Endothelial cell (in vitro differentiated cells): ENCODE measurements around the gene TMC7. TPM values are rescaled to one million over a fixed set of nuclear protein-coding genes. Genes with fewer than 3 reads are reported as not detected.

ENCODE experiments used
- DNase-seq: peaks from one replicate; pipeline ENCODE4 v3.0.0; 2021; ENCODE audit warnings: low spot score
- H3K27ac Mint-ChIP-seq: one replicate; pipeline ENCODE4 v1.8.0; 2021; ENCODE audit warnings: mixed read lengths, inconsistent platforms; ENCODE audit not compliant: unreplicated experiment
- H3K27me3 Mint-ChIP-seq: one replicate; pipeline ENCODE4 v1.8.0; 2021; ENCODE audit warnings: mild to moderate bottlenecking, moderate library complexity, mixed read lengths, inconsistent platforms; ENCODE audit not compliant: unreplicated experiment
- H3K36me3 Mint-ChIP-seq: one replicate; pipeline ENCODE4 v1.8.0; 2021; ENCODE audit warnings: mild to moderate bottlenecking, low read depth, mixed read lengths, inconsistent platforms; ENCODE audit not compliant: unreplicated experiment
- H3K4me1 Mint-ChIP-seq: one replicate; pipeline ENCODE4 v1.8.0; 2021; ENCODE audit warnings: mild to moderate bottlenecking, mixed read lengths, inconsistent platforms; ENCODE audit not compliant: unreplicated experiment
- H3K4me3 Mint-ChIP-seq: one replicate; pipeline ENCODE4 v1.8.0; 2021; ENCODE audit warnings: mild to moderate bottlenecking, mixed read lengths, inconsistent platforms; ENCODE audit not compliant: unreplicated experiment
- H3K9me3 Mint-ChIP-seq: one replicate; pipeline ENCODE4 v1.8.0; 2021; ENCODE audit warnings: mixed read lengths, inconsistent platforms; ENCODE audit not compliant: unreplicated experiment
- CTCF ChIP-seq: fragments of 200-600 bp; sonication (generic); IDR thresholded peaks from one replicate; pipeline ENCODE4 v1.5.0; 2021; ENCODE audit warnings: antibody characterized with exemption; ENCODE audit not compliant: unreplicated experiment
- total RNA-seq: library from RNA; stranded (reverse); fragmentation: NEBNext Ultra II Directional; extraction: Animal tissue kit (Norgen Biotek cat#: 25700); gene quantifications from one replicate; pipeline ENCODE4 v1.2.1, GENCODE V29; 2021; ENCODE audit not compliant: unreplicated experiment

Gene TMC7
- total RNA-seq, 1 donor from 2014 or later = 16.9 TPM

- Mint-ChIP-seq H3K4me1 (no peaks in the 10 kb centered on the region), H3K36me3 (peaks cover 31% of the 10 kb centered on the region), H3K4me3 (no peak overlapping the region), H3K27me3 (peaks cover 3% of the 10 kb centered on the region), H3K27ac (no peak overlapping the region), H3K9me3 (no peaks in the 10 kb centered on the region)
- no peak for TF ChIP-seq CTCF
- DNase-seq = no peak
These were observed 48.0 kb downstream of the TMC7 start for GRCh38 chr16:19031738-19032137.

GRCh38 chr16:19033761-19034160, 50.0 kb downstream of the TMC7 start:
- Mint-ChIP-seq H3K36me3 (peaks cover 39% of the 10 kb centered on the region), H3K4me3 (no peak overlapping the region), H3K9me3 (no peaks in the 10 kb centered on the region), H3K27me3 (peaks cover 3% of the 10 kb centered on the region), H3K27ac (no peak overlapping the region), H3K4me1 (no peaks in the 10 kb centered on the region)
- DNase-seq = no peak
- no peak for TF ChIP-seq CTCF

- no peak for DNase-seq
These were observed 56.7 kb downstream of the TMC7 start for GRCh38 chr16:19040400-19040799.

GRCh38 chr16:19044769-19045168, 61.0 kb downstream of the TMC7 start:
- H3K9me3 Mint-ChIP-seq = no peaks in the 10 kb centered on the region
- H3K27ac Mint-ChIP-seq = no peak overlapping the region
- no peak for DNase-seq
- H3K36me3 Mint-ChIP-seq = peaks cover 21% of the 10 kb centered on the region
- H3K27me3 Mint-ChIP-seq = peaks cover 2% of the 10 kb centered on the region
- H3K4me1 Mint-ChIP-seq = no peaks in the 10 kb centered on the region
- no peak for TF ChIP-seq CTCF
- no peak overlapping the region for H3K4me3 Mint-ChIP-seq

More at GRCh38 chr16:19040400-19040799, 56.7 kb downstream of the TMC7 start:
- Mint-ChIP-seq H3K27me3 (peaks cover 2% of the 10 kb centered on the region), H3K27ac (no peak overlapping the region), H3K4me3 (peak overlapping the region; percentile 4), H3K9me3 (no peaks in the 10 kb centered on the region), H3K4me1 (no peaks in the 10 kb centered on the region), H3K36me3 (peaks cover 29% of the 10 kb centered on the region)
- no peak for TF ChIP-seq CTCF

GRCh38 chr16:19046062-19046461, 62.3 kb downstream of the TMC7 start:
- Mint-ChIP-seq H3K27ac (no peak overlapping the region), H3K4me3 (no peak overlapping the region), H3K4me1 (peaks cover 3% of the 10 kb centered on the region), H3K9me3 (no peaks in the 10 kb centered on the region), H3K27me3 (peaks cover 2% of the 10 kb centered on the region), H3K36me3 (peaks cover 20% of the 10 kb centered on the region)
- TF ChIP-seq CTCF = no peak
- no peak for DNase-seq
